ENCODE results near the gene RGS6.
"Not testable (repeated sequence)": the region's sequence is repeated elsewhere in the genome, so short reads cannot be mapped to it uniquely, and the experiment has no call there.

RGS6 gene

DNA sequence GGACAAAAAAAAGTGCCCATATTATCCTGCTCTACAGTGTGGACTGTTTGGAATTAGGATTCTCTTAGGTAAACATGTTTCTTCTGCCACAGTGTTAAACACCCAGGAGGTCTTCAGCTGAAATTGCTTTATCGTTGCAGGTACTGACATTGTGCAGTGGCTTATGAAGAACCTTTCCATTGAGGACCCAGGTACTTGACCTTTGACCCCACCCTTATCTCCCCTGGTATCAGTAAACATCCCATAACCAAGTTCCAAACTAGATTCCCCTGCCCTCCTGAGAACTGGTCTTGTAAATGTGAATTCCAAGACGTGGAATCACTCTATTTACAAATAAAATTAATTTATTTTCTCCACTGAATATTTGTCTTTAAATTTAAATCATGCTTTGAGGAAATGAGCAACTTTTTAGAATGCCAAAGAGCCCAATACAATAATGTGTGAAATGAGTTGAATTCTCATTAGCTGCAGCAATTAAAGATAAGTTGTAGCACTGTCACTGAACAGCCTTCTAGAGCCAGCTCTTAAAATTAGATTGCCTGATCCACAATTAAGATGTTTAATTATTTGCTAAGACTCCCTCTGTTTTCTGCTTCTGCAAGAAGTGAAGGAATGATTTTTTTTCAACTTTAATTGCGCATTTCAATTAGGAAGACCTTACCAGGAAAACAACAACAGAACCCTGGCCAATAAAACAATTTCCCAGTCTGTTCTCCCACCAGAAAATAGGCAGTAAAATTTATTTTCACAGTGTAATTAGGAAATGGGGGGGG is 522.3 kb downstream of the RGS6 start:
- DNase-seq (ENCODE audit: low spot score), result no peak

DNA sequence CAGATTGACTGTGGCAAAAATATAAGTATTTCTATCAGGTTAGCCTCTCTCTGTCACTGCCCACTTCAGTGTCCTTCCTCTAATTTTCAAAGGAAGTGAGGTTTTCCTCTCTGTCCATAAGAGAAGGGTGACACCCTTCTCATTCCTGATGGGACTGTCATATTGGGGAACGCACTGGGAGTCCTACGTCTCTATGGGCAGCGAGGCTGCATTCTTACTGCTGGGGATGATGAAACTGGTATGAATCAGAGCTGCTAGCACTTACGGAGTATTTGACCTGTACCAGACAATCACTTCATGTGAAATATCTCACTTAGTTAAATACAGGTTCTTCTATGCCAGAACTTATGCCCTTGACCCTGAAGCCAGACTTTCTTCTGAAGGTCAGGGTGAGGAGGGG is 525.4 kb downstream of the RGS6 start:
- DNase-seq (ENCODE audit: low spot score), result no peak

DNA sequence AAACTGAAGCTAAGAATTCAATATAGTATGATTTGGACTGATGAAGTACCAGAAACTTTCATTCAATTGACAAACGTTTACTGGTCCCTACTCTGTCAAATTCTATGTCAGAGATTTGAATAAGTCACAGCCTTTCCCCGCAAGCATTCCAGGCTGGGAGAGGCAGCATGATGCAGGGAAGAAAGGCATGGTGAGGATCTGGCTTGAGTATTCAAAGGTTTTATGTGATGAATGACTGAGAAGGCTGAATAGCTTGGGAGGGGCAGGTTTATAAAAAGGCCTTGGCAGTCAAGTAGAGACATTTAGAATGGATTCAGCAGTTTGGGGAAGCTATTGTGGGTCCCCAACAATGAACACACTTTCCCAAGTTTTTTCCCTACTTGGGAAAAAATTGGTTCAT is 529.8 kb downstream of the RGS6 start:
- no peak for DNase-seq (ENCODE audit: low spot score)

- DNase-seq (ENCODE audit: low spot score), result no peak
These were observed 531.1 kb downstream of the RGS6 start for GRCh38 chr14:72463291-72463866.

- DNase-seq (ENCODE audit: low spot score), result no peak
These were observed 532.0 kb downstream of the RGS6 start for GRCh38 chr14:72464226-72464625.

DNA sequence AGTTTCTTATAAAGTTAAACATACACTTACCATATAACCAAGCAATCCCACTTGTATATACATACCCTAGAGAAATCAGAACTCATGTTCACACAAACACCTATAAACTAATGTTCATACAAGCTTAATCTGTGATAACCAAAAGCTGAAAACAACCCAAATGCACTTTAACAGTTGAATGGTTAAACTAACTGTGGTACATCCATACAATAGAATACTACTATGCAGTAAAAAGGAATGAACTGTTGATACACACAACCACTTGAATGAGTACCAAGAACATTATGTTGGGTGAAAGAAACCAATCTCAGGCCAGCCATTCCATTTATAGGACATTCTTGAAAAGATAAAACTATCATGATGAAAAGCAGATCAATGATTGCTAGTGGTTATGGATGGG is 534.1 kb downstream of the RGS6 start:
- DNase-seq (ENCODE audit: low spot score), result no peak

GRCh38 chr14:72471346-72471745 is 539.1 kb downstream of the RGS6 start:
- no peak for DNase-seq (ENCODE audit: low spot score)

- DNase-seq (ENCODE audit: low spot score), result no peak
These were observed 540.6 kb downstream of the RGS6 start for GRCh38 chr14:72472845-72473244.

GRCh38 chr14:72476657-72477499 is 544.6 kb downstream of the RGS6 start:
- peak; percentile 69 for DNase-seq (ENCODE audit: low spot score)

DNA sequence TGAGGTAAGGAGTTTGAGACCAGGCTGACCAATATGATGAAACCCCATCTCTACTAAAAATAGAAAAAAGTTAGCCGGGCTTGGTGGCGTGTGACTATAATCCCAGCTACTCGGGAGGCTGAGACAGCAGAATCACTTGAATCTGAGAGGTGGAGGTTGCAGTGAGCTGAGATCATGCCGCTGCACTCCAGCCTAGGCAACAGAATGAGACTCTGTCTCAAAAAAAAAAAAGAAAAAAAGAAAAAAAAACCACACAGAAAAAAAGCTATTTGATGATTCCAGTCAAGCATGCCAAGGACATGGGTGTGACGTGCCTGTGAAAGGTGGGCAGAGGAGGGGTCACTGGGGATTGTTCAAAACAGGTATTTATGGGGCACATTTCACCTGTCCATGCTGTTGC is 545.3 kb downstream of the RGS6 start:
- not testable (repeated sequence) for DNase-seq (ENCODE audit: low spot score)

DNA sequence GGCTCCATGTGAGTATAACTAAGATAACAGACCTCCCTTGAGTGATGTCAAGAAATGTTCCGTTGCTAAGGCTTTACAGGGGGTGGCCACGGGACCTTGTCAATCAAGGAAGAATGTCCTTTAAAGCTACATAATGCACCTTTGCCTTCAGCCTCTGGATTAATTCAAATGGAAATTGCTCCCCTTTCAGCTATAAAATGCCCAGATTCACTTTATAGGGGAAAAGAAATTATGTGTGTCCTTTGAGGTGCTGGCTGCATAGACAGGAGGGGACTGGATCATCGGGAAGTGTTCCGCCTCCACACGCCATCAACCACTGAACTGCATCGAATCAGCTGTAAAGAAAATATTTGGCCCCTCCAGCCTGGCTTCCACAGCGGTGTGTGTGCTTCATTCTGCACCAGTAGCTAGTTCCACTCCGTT is 546.3 kb downstream of the RGS6 start:
- DNase-seq (ENCODE audit: low spot score), result no peak

GRCh38 chr14:72479461-72479931 is 547.3 kb downstream of the RGS6 start:
- no peak for DNase-seq (ENCODE audit: low spot score)

GRCh38 chr14:72480464-72481243 is 548.4 kb downstream of the RGS6 start:
- no peak for DNase-seq (ENCODE audit: low spot score)

- DNase-seq (ENCODE audit: low spot score), result no peak
These were observed 551.1 kb downstream of the RGS6 start for GRCh38 chr14:72483311-72483710.

- no peak for DNase-seq (ENCODE audit: low spot score)
These were observed 553.5 kb downstream of the RGS6 start for GRCh38 chr14:72485695-72486094.

DNA sequence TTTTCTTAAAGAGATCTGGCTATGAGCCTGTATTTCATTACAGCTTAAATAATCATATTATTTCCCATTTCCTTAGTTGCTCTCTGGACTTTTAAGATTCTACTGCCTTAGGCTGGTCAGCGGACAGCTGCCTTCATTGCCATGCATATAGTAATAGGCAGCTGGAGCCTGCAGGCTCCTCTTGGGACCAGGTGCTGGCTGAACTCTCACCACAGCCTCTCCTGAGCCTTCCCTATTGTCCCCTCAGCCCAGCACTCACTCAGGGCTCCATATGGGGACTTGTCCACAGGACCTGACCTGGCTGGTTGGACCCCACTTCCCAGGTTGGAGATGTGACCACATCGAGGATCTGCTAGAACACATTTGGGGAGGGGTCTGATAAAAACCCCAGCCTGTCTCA is 556.3 kb downstream of the RGS6 start:
- no peak for DNase-seq (ENCODE audit: low spot score)

GRCh38 chr14:72492196-72492595 is 560.0 kb downstream of the RGS6 start:
- DNase-seq (ENCODE audit: low spot score), result no peak

DNA sequence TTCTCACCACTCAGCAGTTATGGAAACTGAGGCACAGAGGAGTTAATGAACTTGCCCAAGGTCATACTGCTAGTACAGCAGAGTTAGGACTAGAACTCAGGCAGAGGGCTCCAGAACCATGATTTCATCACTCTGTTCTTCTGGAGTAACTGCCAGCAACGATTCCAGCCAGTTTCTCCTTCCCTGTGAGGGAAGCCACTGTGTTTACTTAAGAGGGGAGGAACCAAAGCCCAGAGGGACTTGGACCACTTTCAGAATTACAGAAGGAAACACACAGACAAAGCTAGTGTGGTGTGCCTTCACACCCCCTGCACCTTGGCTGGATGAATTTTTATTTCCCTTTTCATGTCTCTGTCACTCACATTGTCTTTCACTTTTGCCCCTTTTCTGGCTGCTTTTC is 563.4 kb downstream of the RGS6 start:
- DNase-seq (ENCODE audit: low spot score), result no peak

- DNase-seq (ENCODE audit: low spot score), result no peak
These were observed 566.4 kb downstream of the RGS6 start for GRCh38 chr14:72498646-72499045.

GRCh38 chr14:72499746-72500145 is 567.5 kb downstream of the RGS6 start:
- no peak for DNase-seq (ENCODE audit: low spot score)

DNA sequence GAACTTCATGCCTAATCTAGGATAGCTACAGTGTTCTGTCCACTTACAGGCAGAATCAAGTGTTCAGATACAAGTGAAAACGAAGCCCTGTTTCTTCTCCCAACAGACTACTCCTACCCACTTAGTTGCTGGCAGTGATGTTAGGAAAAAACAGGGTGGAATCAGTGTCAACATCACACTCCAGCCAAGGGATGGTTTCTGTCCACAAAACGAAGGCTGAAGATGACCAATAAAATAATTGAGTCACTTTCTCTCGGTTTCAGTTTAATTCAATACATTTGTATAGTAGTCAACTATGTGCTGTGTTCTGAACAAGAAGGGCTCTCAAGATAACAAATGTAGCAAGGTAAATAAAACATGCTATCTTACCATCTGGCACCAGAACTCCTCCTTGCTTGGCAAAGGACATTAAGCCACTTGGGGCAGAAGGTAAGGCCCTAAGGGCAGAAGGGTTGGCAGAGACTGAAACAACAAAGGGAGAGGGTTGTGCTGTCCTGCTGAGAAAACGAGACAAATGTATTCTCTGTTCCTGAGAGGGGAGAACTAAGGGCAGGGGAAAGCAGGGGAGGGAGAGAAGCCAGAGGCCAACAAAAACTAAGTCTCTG is 568.1 kb downstream of the RGS6 start:
- DNase-seq (ENCODE audit: low spot score), result peak; percentile 54

- no peak for DNase-seq (ENCODE audit: low spot score)
These were observed 569.2 kb downstream of the RGS6 start for GRCh38 chr14:72501439-72501838.
